ENCODE results near the gene KCNQ2.

Gene KCNQ2

DNA sequence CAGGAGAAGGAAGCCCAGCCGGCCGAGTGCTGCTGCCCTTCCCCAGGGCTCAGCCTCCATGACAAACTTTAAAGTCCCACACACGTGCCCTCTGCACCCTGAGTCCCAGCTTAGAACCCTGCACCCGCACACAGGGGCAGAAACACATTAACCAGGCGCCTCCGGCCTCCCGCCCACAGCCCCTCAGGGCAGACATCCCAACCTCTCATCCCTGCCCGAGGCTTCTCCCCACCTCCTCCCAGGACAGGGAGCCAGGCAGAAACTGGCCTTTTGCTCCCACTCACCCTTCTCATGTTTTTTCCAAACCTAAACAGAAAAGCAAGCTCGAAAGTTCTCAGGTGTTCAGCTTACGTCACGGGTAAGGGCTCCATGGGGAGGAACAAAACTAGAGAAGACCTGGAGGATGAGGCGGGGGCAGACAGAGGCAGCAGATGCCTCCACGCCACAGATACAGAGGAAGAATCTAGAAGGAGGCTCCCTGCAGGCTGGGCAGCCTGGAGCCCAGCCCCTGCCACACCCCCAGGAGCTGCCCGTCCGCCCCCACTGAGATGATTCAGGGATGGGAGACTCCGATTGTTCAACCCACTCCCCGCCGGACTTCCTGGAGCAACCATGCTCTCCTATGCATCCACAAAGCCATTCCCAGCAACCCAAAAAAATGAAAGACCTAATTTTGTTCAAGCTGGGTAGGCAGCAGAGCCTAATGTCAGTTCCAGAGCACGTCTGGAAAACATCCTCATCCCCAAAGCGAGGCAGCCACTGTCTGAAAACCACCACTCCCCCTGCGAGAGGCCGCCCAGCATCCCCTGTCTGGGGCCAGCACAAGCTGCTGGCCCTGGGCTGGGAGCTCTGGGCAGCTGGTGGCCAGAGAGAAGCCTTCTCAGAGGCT lies 8.8 kb downstream of the KCNQ2 start:
- no peak overlapping the region for H3K4me3 ChIP-seq (ENCODE audit: low read depth, low read length)
- no peak for TF ChIP-seq CTCF (IDR thresholded peaks at IDR 0.05; ENCODE audit: low read depth, low read length, missing control alignments)
- in situ Hi-C loops (cut with HindIII; ENCODE audit: low sequenced_read_pairs), result no loop called here
- DNase-seq (ENCODE audit: low read depth), result no peak

- in situ Hi-C loops (cut with HindIII; ENCODE audit: low sequenced_read_pairs), result no loop called here
- H3K4me3 ChIP-seq (ENCODE audit: low read depth, low read length), result no peak overlapping the region
- no peak for DNase-seq (ENCODE audit: low read depth)
- no peak for TF ChIP-seq CTCF (IDR thresholded peaks at IDR 0.05; ENCODE audit: low read depth, low read length, missing control alignments)
Observed at GRCh38 chr20:63462244-63462643, 10.2 kb downstream of the KCNQ2 start.

DNA sequence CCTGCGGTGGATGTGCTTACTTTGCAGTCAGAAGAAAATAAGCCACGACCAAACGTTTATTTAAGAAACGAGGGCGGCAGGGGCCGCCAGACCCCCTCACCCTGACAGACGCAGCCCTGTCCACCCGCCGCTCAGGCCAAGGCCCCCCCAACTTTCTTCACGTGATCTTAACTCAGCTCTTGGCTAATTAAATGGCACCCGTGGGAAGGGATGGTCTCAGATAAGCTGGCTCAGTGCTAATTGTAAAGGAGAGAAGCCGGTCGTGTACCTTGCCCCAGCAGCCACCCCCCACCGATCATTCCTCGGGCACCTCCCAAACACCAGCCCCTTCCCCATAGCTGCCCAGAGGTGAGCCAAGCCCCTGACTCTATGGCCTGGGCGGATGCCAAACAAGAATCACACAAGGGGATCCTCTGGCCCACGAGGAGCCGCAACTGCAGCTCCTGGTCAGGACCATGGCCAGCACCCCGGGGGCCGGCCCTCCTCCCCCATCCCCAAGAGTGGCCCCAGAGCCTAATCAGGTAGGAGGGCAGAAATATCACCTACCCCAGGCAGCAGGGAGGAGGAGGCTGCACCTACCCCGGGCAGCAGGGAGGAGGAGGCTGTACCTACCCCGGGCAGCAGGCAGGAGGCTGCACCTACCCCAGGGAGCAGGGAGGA lies 11.2 kb downstream of the KCNQ2 start:
- no peak for DNase-seq (ENCODE audit: low read depth)
- no peak overlapping the region for H3K4me3 ChIP-seq (ENCODE audit: low read depth, low read length)
- in situ Hi-C loops (cut with HindIII; ENCODE audit: low sequenced_read_pairs), result no loop called here
- TF ChIP-seq CTCF (IDR thresholded peaks at IDR 0.05; ENCODE audit: low read depth, low read length, missing control alignments), result no peak

- in situ Hi-C loops (cut with HindIII; ENCODE audit: low sequenced_read_pairs), result no loop called here
- DNase-seq (ENCODE audit: low read depth), result no peak
- no peak overlapping the region for H3K4me3 ChIP-seq (ENCODE audit: low read depth, low read length)
- no peak for TF ChIP-seq CTCF (IDR thresholded peaks at IDR 0.05; ENCODE audit: low read depth, low read length, missing control alignments)
Observed at GRCh38 chr20:63459070-63459380, 13.4 kb downstream of the KCNQ2 start.

- in situ Hi-C loops (cut with HindIII; ENCODE audit: low sequenced_read_pairs), result no loop called here
- no peak for DNase-seq (ENCODE audit: low read depth)
- no peak overlapping the region for H3K4me3 ChIP-seq (ENCODE audit: low read depth, low read length)
- TF ChIP-seq CTCF (IDR thresholded peaks at IDR 0.05; ENCODE audit: low read depth, low read length, missing control alignments), result no peak
Observed at GRCh38 chr20:63458170-63459069, 14.0 kb downstream of the KCNQ2 start.

- in situ Hi-C loops (cut with HindIII; ENCODE audit: low sequenced_read_pairs), result no loop called here
- DNase-seq (ENCODE audit: low read depth), result no peak
- no peak overlapping the region for H3K4me3 ChIP-seq (ENCODE audit: low read depth, low read length)
- TF ChIP-seq CTCF (IDR thresholded peaks at IDR 0.05; ENCODE audit: low read depth, low read length, missing control alignments), result no peak
Observed at GRCh38 chr20:63457737-63458136, 14.7 kb downstream of the KCNQ2 start.

Data from astrocyte of the cerebellum (primary cell).